NCI-H128 (cell line): ENCODE results near the gene TADA2A.
"Not testable (repeated sequence)": the region's sequence is repeated elsewhere in the genome, so short reads cannot be mapped to it uniquely, and the experiment has no call there.

ENCODE experiments used
- DNase-seq: peaks from one replicate; lab custom pipeline; 2025; ENCODE audit not compliant: unreplicated experiment; lab: John Stamatoyannopoulos, UW

TADA2A gene

DNA sequence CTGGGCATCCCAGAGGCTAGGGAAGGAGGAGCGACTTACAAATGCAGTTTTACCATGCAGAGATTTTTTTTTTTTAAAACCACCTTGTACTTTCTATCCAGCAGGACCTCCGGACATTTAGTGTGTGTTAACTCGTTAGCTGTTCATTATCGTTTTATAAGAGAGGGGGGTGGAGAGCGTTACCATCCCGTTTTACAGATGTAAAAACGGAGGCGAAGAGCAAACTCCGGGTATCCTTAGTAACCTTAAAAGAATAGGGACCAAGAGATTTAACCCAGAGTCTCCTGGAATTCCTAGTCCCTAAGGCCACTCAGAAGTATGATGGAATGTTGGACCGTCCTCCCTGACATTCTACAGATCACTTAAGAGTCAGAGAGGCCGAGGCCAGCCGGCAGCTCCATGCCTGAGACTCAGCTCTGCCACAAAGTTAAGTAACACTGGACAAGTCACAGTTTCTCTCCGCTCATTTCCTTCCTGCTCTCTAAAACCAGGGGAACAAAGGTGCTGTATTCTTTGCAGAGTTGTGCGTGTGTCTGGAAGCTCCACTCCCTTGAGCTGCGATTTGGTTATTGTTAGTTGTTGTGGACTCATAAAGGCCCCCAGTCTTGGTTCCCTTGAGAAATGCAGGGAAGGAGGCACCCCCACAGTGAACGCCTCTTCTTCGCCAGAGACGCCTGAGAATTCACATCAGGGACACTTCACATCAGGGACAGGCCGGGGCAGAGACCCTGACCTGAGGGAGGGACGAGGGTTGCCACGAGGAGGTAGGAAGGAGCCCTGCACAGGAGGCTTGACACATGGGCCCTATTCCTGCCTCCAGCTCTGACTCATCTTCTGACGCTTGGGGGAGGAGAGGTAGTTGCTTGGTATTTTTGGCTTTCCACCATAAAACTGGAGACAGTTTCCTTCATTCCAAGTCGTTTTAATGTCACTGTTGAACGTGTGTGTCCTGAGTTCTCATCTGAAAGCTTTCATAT is 84.2 kb downstream of the TADA2A start:
- DNase-seq: no peak

DNA sequence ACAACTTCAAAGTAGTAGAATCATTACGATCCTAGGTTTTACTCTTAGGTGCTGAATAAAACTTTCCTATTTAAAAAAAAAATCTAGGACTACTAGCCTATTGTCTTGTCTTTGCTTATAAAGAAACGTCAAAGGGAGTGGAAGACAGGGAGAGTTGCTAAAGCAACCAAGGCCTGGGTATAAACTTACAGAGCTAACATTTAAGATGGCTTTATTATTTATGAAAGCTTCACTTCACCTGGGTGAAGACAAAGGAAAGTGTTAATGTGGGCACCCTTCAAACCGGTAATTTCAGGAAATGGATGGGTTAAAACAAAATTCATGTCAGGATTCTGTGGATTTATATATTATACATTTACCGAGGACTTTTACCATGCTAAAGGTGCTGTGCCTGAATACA is 85.5 kb downstream of the TADA2A start:
- no peak for DNase-seq

DNA sequence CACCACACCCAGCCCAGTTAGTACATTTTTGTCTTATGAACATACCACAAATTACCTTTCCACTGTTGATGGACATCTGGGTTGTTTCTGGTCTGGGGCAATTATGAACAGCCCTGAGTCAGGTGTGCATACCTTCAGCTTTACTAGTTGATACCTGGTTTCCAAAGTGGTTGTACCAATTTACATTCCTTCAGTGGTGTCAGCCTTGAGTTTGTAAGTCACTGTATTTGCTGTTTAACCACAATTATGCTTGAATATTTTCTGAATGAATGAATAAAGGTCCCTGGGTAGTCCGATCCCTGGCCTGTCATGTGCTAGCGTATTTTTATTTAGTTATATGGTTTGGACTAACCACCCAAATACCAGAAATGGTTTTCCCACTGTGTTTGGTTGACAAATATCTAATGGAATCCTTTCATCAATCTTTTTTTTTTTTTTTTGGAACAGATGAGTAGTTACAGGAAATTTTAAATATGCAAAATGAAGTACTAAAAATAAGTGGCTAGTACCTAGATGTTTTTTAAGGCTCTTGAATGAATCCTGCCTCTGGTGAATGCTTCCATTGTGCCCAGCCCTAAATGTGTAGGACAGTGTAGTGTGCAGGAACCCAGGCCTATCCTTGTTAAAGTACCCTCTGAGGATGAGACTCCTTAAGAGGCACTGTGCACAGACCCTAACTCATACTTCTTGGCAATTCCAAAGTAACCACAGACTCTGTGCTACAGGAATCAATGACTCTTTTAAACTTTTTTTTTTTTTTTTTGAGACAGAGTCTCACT is 86.8 kb downstream of the TADA2A start:
- DNase-seq: no peak

DNA sequence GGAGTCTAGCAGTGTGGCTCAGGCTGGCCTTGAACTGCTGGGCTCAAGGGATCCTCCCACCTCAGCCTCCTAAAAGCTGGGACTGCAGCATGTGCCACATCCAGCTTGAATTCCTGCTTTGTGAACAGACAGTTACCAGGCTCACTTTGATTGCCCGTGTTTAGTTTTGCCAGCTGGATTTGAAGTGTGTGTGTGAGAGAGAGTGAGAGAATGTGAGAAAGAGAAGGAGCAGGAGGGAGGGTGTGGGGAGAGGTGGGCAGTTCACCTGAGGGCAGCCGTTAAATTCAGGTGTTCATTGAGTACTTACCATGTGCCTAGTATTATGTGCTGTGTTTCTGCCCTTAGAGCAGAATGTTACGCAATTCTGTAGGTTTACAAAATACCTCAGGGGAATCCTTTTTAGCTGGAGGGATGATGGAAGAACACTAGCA is 87.7 kb downstream of the TADA2A start:
- DNase-seq: no peak

DNA sequence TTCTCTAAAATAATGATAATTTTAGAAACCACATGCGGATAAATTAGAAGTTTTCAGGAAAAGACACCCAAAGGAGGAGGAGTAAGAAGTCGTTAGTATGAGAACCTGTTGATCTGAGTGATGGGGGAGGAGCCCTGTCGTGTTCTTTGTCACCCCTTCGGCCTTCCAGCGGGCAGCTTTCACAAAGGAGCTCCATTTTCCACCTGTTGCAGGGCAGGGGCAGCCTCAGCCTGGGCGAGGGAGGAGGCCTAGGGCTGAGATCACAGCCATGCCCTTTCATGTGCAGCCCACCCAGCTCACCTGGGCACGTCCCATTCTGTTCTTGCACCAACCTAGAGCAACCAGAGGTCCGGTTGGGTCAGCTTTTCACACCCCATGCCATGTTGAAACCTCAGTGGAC is 88.3 kb downstream of the TADA2A start:
- DNase-seq: no peak

DNA sequence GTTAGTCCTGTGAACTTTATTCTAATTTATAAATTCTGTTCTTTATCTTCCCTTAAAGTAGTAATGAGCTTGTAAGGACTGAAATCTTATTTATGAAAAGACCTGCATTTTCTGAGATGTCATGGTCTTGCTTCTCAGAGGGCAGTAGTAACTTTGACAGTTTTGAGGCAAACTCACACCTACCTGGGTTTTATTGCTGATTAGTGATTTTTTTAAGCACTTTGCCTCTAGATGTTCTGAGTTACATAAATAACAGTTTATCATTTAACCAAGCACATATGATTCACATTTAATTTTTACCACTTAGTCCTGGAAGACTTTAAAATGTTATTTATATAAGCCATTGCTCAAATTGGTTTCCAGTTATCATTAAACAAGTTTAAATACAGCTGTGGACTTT is 93.7 kb downstream of the TADA2A start:
- no peak for DNase-seq

DNA sequence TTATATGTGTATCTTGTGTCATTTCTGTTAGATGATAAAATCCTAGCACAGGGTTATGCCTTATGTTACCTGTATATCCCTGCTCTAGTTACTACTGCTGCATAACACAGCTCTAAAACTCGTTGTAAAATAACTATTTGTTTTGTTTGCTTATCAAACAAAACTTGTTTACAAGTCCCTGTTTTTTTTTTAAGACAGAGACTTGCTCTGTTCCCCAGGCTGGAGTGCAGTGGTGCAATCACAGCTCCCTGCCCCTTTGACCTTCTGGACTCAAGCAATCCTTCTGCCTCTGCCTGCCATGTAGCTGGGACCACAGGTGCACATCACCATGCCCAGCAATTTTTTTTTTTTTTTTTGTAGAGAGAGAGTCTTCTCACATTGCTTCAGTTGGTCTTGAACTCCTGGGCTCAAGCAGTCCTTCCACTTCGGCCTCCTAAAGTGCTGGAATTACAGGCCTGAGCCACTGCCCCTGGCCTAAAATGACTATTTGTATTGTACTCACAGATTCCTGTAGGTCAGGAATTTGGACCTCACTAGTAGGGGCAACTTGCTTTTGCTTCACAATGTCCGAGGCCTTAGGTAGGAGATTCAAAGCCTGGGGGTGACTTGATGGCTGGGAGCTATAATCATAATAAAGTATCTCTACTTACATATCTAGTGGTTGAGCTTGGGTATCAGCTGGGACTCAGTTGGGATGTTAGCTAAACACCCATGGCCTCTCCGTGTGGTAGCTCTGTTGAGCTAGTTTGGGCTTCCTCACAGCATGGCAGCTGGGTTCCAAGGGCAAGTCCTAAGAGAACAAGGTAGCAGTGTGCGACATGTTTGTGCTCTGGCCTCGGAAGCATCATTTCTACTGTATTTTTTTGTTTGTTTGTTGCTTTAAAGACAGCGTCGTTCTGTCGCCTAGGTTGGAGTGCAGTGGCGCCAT is 95.6 kb downstream of the TADA2A start:
- DNase-seq: no peak

DNA sequence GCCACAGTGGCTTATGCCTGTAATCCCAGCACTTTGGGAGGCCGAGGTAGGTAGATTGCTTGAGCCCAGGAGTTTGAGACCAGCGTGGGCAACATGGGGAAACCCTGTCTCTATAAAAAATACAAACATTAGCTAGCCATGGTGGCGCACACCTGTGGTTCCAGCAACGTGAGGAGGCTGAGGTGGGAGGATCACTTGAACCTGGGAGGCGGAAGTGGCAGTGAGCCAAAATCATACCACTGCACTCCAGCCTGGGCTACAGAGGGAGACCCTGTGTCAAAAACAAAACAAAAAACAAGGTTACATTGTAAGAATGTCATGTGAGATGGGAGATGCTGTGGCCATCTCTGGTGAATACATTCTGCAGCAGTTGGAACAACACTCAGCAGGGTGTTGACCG is 96.5 kb downstream of the TADA2A start:
- no peak for DNase-seq

DNA sequence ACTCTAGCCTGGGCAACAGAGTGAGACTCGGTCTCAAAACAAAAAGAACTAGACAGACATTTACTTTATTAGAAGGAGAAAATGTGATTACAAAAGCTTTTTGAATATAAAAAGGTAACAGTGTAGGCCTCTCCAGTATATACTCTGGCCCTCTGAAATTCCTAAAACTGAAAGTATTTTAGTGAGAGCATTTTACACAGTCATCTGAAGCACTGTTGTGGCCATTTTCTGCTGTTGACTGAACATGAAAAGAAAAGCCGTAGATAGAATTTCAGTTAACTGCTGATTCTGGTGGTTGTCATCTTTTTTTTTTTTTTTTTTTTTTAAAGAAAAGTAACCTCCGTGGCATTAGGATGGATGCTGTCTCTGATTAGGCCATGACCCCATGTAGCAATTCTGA is 98.6 kb downstream of the TADA2A start:
- no peak for DNase-seq

DNA sequence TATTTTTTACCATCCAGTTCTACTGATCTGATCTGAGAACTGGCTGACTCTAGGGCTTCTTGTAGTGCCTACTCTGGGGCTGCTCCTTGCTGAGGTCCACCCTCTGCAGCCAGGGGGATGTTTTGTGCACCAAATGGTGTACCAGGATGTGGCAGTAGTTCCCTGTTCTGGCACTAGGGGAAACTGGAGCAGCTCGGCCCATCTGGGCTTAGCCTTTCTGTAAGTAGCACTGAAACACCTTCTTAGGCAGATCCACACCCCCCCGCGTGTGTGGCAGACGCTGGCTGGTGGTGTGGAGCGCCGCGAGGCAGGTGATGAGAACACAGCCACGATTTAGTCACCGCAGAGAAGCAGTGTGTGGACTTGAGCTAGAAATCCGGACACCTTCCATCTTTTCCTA is 100.0 kb downstream of the TADA2A start:
- DNase-seq: no peak

DNA sequence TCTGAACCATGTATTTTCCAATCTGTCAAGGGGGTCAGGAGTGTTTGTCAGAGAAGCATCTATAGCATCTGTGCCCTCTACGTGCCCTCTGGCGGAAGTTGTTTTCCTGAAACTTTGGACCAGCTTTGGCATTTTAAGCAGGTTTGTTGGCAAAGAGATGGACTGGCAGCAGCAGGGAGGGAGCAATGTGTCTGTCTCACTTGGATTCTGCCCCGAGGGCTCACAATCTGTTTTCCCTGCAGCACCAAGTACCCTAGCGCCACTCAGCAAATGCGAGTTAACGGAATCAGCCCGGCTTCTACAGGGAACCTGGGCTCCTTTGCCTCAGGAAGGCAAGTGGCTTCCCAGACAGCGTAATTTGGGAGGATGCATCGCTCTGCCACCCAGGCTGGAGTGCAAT is 100.4 kb downstream of the TADA2A start:
- DNase-seq: no peak

DNA sequence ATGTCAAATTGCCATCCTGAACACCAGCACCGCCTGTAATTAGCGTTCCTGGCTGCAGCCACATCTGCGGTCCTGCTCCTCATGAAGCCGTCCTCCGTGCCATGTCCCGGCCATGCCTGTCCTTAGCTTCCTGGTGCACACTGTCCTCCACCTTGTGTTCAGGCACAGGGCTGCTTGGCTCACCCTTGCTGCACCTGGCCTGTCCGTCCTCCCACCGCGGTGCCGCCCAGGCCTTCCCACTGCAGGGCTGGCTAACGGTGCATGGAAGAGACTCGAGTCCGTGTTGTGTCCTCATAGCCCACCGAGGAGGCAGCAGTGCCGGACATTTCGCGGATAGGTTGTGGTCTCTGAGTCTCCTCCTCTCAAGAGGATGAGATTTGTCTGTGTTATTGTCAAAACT is 103.4 kb downstream of the TADA2A start:
- DNase-seq: no peak

DNA sequence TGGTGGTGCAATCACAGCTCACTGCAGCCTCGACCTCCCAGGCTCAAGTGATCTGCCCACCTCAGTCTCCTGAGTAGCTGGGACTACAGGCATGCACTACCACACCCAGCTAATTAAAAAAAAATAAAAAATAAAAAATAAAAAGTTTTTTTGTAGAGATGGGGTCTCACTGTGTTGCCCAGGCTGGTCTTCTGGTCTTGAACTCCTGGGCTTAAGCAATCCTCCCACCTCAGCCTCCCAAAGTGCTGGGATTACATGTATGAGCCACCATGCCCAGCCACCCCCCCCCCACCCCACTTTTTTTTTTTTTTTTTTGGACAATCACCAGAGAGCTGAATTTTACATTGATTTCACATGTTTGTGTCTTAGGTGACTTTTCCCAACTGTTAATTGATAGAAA is 105.0 kb downstream of the TADA2A start:
- not testable (repeated sequence) for DNase-seq

DNA sequence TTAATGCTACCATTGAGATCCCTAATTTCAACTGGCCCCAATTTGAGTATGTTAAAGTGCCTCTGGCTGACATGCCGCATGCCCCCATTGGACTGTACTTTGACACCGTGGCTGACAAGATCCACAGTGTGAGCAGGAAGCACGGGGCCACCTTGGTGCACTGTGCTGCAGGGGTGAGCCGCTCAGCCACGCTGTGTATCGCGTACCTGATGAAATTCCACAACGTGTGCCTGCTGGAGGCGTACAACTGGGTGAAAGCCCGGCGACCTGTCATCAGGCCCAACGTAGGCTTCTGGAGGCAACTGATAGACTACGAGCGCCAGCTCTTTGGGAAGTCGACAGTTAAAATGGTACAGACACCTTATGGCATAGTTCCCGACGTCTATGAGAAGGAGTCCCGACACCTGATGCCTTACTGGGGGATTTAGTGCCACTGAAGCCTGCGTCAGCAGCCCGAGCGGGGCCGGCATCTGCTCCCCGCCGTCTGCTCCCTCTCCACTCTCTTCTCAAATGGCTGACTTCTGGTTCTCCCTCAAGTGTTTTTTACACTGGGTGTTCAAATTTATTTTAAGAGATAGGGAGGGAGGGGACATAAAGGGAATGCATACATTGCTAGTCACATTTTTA is 105.9 kb downstream of the TADA2A start:
- DNase-seq: no peak

DNA sequence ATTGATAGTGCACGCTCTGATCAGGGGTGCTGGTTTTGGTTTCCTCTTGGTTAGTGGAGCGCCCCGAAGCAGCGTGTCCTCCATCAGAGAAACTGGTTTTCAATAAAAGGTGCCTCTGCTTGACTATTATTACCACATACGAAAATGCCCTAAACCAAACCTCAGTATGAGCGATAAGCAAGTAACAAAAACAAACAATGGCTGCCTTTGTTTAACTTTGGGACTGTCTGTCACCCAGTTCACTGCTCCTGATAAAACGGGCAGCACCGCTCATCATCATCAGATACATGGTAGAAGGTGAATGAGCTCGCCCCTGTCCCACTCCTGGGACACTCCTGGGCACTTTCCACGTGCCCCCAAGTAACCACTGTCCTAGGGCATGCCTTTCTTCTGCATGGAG is 107.0 kb downstream of the TADA2A start:
- no peak for DNase-seq

DNA sequence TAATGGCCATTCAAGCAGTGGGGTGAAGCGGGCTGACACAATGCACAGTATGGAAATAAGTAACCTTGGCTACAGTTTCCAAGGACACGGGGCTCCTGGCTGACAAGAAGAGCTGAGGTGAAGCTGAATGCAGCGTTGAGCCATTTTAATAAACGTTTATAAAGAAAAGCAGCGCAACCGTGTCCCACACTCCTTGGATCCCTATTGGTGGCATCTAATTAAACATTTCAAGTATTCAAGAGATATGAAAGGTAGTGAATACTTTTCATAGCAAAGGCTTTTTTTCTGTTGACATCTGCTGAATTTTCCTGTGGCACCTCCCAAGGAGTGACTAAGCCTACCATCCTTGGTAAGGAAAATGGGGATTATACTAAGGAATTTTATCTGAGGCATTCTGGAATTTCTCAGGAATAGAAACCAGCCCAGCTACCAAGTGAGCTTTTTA is 109.5 kb downstream of the TADA2A start:
- no peak for DNase-seq

DNA sequence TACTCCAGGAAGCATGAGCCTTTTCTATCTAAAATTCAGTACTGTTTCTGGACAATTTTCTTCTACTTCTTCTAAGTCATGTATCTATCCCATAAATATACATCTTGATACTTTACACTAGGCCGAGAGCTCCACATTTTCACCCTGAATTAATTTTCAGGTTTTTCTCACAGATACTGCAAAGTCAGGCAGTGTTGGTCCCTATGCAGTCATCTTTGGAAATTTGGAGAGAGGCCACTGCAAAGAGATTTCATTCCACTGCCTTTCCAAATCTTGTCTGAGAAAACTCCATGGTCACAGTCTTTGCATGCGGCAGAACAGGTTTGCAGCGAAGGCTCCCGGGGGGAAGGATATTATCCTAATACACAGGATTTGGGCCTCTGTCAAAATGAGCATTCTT is 111.2 kb downstream of the TADA2A start:
- no peak for DNase-seq

DNA sequence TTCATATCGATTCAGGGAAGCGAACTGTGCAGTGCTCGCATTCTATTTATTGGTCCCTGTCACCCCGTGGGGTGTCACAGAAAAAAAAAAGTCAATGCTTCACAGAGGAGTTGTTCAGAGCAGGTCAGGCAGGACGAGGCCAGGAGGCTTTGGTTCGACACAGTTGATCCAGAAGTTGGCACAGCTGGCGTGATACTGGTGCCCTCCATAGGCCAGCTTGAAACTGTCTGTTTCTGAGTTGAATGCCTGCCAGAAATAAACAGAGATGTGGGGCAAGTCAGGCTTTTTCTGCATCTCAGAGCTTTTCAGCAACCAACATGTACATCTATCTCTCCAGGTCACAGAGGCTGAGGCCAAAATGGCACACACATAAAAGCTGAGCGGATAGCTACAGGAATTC is 112.1 kb downstream of the TADA2A start:
- no peak for DNase-seq

DNA sequence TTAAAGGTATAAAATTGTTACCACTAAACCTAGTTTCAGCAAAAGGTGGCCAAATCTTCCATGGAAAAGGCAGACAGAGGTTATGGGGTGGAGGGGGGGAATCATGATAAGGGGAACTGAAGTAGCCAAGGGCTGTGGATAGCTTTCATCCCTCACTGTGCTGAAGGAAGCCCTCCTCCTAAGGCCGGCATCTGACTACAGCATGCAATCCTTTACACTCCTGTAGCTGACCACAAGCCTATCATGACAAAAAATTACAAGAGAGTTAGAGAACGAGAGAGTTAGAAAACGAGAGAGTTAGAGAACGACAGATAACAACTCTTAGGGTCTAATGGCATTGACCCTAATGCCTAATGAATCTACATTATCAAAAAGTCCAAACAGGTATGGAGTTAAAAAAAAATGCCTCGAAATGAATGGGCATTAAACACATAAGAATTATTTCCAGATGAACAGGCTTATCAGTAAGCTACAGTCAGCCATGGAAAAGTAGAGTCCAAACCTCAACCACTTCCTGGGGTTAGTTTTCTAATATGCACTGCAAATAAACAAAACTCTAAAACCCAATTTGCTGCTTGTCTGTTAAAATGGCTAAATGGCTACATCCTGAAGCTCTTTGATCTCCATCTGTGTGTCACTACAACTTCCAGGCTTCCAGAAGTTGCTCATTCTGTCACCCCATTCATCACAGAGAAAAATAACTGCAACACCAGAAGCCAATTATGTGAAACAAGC is 112.7 kb downstream of the TADA2A start:
- no peak for DNase-seq

DNA sequence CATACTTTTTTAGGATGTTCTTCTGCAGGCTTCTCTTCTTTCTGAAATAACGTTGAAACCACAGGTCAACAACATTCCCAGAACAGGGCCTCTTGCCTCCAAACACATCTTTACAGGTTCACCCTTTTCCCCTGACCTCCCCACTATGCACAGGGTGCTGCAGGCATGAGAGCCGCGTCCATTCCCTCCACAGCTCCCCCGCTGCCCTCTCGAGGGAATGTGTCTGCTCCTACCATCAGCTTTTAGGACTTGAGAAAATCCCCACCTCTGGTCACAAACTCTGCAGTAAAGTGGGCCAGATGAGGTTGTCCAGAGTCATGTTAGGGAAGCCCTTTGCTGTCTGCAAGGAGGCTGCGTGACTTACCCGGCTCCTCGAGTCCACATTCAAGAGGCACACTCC is 113.5 kb downstream of the TADA2A start:
- no peak for DNase-seq
